Measurements from ENCODE around the gene SPR.

- no peak for TF ChIP-seq CTCF (IDR thresholded peaks at IDR 0.05)
- TF ChIP-seq EZH2 (IDR thresholded peaks at IDR 0.05; ENCODE audit: borderline replicate concordance, insufficient read depth, low read depth, low read length, poor library complexity, severe bottlenecking), result no peak
Observed at GRCh38 chr2:72940786-72941185, 53.6 kb downstream of the SPR start.

Measured in B cell (primary cell).